ENCODE results near the gene PAK2. TPM values are rescaled to one million over a fixed set of nuclear protein-coding genes. Genes with fewer than 3 reads are reported as not detected.
"Not testable (repeated sequence)": the region's sequence is repeated elsewhere in the genome, so short reads cannot be mapped to it uniquely, and the experiment has no call there.

Gene PAK2
- total RNA-seq, 1 experiment from 2014 or later: 57.4 TPM

DNA sequence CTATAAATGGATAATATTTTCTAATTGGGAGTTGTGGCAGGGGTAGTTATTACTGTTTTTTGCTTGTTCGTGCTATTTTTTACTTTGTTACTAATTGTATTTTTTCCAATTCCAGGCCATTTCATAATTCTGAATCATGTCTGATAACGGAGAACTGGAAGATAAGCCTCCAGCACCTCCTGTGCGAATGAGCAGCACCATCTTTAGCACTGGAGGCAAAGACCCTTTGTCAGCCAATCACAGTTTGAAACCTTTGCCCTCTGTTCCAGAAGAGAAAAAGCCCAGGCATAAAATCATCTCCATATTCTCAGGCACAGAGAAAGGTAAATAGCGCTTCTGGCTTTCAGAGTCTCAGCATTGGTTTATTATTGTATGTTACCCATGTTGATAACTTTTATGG is 42.9 kb downstream of the PAK2 start:
- no peak for DNase-seq (ENCODE audit: low read depth)

DNA sequence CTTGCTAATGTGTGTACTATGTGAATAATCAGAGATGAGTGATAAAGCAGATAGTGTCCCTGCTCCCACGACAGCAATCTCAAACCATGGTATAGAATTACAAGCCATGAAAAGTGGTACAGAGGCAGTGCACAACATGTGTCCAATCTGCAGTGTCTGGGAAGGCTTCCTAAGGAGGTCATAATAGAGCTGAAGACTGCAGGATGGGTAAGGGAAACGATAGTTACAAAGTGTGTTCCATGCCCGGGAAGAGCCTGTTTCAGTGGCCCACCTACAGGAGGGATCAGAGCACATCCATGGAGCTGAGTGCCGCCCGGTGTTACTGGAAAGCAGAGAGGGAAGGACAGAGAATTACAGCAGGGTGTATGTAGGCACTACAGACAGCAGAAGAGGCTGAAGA is 48.9 kb downstream of the PAK2 start:
- no peak for DNase-seq (ENCODE audit: low read depth)

DNA sequence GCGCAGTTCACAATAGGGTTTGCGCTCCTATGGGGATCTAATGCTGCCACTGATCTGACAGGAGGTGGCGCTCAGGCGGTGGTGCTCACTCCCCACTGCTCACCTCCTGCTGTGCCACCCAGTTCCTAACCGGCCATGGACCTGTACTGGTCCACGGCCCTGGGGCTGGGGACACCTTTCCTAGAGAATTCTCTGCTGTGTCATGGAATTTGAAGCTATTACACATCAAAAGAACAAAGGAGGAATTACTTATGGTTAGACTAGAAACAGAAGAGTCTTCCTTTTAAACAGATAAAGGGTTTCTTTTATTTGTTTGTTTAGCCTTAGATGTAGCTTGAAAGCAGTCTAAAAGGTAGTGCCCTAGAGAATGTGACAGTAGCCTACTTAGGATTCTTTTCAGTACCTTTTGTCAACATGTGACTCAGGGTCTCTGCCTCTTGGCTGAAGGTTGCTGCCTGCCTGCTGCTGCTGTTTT is 50.3 kb downstream of the PAK2 start:
- peak; percentile 43 for DNase-seq (ENCODE audit: low read depth)

DNA sequence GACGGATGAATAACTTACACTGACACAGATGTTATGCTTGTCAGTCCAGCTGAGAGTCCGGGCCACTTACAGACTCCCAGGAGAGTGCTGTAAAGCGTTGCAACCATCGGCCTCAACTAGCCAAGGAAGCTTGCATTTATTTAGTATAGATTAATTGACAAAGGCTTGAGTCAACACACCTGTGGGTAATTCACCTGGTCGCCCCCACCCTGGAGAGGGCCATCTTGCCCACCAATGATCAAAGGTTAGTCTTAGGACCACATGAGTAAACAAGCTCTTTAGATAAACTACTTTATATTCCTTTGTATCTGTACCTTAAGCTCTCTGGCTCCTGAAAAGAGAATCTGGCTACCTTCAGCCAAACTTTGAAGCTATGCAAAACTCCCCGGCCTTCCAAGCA is 51.0 kb downstream of the PAK2 start:
- no peak for DNase-seq (ENCODE audit: low read depth)

DNA sequence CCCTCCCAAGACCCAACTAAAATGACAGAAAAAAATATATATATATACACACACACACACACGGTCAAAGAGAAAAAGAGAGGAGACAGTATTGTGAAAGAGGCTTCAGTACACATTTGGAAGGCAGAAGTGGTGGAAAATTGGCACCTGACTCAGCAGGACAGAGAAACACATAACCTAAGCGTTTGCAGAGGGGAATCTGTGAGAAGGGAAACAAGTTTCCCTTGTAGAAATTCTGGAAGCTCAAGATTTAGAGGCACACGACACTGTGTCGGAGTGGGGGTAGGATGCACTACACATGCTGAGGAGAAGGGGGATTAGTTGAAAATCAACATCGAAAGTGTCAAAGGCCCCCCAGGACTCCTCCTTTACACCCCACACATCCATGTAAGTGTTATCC is 53.1 kb downstream of the PAK2 start:
- DNase-seq (ENCODE audit: low read depth): peak; percentile 84

DNA sequence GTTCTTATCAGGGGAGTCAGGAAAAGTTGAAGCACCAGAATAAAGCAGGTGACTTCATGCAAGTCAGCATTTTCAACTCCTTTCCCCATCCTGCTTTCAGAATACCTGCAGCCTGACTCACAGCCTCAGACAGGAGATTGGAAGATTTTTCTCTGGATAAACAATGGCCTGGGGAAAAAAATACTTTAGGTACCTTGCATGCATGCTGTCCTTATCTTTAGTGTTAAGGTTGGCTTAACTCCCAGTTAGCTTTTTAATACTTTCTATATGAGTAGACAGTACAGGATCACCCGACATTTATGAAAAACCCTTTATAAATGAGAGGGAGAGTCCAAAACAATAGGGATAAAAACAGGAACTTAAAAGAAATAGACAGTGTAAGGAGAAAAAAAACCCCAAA is 53.6 kb downstream of the PAK2 start:
- DNase-seq (ENCODE audit: low read depth): peak; percentile 99

DNA sequence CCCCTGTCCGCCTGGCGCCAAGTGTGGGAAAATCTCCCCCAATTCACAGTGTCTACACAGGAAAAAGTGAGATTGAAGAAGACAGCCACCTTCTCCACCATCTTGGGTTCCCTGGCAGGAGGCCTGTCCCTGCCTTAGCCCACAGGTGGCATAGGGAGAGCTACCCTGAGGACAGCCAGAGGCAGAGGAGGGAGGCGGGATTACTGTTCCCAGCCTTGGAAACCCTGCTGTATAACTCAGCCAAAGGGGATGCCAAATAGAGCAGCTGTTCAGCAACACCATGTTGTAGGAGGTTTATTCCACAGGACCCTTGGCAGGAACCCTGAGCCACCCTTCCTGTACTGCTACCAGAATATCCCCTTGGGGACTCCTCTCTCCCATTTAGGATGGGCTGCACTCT is 54.8 kb downstream of the PAK2 start:
- DNase-seq (ENCODE audit: low read depth): no peak

DNA sequence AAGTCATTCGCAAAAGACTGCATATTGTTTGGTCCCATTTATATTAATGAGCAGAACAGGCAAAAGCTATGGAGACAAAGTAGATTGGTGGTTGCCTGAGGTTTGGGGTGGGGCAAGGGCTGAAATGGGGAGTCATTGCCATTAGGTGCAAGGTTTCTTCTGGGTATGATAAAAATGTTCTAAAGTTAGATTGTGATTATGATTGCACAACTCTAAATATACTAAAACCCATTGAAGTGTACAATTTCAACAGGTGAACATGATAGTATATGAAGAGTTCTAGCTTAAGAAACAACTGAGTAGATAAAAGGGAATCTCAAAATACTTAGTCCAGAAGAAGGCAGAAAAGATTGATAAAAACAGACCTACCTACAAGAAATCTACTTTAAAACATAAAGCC is 56.7 kb downstream of the PAK2 start:
- no peak for DNase-seq (ENCODE audit: low read depth)

DNA sequence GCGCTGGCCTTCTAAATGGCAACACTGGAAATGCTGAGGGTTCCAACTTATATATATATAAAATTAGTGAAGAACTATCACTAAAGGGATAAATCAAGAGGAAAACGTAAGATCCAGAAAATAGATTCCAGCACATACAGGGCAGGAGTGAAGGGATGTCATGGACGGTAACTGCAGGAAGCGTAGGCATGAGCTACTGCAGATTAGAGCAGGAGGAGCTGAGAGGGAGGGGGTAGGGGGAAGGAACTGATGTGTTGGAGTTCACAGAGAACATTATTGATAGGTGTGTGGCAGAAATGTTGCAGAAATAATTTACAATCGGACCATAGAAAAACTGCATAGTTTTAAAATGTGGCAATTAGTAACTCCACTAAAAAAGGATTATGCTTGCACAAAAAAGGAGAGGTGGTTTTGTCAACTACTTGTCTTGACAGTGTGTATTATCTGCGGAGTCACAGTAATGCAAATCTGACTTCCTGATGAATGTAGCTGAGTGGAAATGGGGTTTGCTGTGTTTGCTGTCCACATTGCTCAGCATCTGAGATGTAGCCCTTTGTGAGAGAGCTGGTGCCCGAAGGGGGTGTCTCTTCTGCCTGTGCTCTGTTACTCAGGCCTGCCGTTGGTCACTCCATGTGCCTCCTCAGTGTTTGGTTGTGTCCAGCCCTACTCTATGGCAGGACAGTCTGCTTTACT is 61.2 kb downstream of the PAK2 start:
- no peak for DNase-seq (ENCODE audit: low read depth)

DNA sequence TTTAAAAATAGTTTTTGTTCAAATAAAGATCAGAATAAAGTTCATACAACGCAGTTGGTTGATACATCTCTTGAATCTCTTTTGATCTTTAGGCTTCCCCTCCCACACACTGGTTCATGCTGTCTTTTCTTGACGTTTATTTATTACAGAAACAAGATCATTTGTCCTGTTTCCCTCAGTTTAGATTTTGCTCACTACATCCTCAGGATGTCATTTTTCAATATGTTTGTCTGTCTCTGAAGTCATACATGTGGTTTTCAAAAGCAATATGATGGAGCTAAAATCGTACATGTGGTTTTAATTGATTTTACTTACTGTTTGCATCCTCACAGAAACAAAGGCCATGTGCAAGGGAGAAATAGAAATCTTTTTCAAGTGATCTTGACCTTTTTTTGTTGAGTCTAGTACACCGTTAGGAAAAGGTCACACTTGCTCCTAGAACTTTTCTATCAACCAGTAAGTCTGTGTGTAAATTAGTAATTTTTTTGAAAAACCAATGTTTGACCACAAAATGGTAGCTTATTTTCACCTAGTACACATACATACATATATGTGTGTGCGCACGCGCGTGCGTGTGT is 64.3 kb downstream of the PAK2 start:
- DNase-seq (ENCODE audit: low read depth): no peak

DNA sequence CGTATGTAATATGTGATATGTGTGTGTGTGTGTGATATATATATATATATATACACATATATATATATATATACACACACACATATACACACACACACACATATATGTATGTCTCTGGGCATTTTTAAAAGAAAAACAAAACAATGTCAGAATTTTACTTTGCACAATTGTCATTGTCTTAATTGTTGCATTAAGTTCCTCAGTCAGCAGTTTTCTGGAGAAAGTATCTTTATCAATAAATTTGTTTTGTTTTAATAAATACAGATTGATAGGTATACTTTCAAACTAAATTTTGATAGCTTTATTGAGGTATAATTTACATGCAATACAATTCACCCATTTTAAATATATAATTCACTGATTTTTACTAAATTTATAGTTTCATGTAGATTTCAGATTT is 65.1 kb downstream of the PAK2 start:
- DNase-seq (ENCODE audit: low read depth): no peak

DNA sequence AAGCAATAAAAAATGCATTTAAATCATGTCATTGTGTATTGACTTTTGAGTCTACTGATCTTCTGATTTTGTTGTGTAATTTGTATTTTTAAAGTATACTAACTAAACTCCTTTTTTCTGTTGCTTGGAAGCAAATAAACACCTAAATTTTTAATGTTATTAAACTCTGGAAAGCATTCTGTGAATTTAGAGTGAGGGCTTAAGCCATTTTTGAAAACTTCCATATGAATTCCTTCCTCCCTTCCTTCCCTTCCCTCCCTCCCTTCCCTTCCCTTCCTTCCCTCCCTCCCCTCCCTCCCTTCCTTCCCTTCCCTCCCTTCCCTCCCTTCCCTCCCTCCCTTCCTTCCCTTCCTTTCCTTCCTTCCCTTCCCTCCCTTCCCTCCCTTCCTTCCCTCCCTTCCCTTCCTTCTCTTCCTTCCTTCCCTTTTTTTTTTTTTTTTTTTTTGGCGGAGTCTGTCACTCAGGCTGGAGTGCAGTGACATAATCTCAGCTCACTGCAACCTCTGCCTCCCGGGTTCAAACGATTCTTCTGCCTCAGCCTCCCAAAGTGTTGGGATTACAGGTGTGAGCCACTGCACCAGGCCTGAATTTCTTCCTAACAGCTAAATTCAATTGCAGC is 71.4 kb downstream of the PAK2 start:
- no peak for DNase-seq (ENCODE audit: low read depth)

DNA sequence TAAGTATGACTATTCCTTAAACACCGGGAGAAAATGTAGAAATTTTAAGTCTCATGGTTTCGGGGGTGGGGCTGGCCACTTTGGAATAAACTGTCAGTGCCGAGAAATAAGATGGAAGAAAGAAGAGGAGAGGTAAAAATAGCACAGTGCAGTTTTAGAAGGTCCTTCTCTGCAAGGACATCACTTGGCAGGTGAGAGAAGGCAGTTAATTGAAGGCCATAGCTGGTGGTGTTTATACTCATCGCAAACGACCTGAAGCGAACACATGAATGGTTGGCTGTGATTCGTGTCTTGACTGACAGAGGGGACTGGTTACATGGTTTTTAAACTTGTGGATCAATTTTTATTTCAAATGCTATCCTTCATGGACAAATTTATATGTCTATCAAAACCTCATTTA is 73.2 kb downstream of the PAK2 start:
- no peak for DNase-seq (ENCODE audit: low read depth)

DNA sequence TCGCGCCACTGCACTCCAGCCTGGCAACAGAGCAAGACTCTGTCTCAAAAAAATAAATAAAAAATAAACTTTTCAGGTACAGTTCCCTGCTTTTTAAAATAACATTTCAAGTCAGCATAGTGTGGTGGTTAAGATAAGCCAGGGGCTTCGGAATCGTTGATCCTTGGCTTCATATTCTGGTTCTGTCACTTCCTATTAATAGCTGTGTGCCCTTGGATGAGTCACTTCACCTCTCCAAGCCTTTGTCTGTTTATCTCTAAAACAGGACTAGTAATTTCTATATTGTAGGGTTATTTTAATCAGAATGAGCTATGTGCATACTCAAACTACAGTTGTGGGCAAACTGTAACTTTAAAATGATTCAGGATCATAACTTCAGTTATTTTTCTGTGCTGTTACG is 74.2 kb downstream of the PAK2 start:
- peak; percentile 59 for DNase-seq (ENCODE audit: low read depth)

DNA sequence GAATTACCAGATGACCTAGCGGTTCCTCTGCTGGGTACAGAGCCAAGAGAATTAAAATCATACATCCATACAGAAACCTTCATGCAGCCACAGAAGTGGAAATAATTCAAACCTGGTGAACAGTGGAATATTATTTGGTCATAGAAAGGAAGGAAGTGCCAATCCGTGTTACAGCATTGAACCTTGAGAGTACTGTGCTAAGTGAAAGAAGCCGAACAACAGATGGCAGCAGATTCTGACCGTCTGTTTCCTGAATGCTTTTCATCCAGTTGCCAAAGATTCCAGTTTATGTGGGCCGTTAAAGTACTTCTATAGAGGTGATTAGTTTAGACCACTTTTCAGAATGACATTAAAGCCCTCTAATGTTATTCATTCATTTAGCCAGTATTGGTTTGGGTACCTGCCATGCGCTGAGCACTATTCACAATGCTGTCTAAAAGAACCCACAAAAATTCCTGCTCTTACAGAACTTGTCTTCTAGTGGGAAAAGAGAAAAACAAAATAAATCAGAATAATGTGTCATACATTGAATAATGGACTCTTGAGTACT is 82.2 kb downstream of the PAK2 start:
- peak; percentile 25 for DNase-seq (ENCODE audit: low read depth)

DNA sequence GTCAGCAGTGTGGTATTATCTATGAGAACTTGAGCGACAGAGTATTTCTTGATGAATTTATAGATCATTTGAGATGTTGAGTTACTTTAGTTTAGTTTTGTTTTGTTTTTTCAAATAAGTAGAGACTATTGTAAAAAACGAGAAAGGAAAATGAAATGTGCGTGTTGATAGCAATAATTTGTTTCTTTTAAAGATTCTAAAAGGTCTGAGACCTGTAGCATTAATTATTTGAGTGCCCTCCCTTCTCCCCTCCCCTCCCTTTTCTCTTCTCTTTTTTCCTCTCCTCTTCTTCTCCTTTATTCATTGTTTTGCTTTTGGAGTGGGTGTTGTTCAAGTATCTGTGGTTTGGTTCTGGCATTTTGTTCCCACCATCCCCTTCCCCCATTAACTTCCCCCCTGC is 90.0 kb downstream of the PAK2 start:
- not testable (repeated sequence) for DNase-seq (ENCODE audit: low read depth)

DNA sequence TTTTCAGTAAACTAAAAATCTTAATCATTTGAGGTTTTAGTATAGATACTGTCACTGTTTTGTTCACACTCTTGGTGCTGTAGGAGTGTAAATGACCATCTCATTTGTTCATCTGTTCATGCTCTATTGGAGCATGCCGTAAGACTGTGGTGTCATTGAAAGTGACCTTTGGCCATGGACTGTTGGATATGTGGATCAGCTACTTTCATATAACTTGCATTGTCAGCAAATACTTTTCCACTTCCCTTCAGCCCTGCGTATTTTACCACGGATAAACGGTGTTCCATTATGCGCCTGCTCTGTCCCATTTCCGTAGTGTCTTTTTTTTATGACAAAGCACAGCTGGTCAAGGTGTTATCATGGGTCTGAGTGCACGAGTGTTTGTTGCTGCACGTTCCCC is 95.4 kb downstream of the PAK2 start:
- no peak for DNase-seq (ENCODE audit: low read depth)

DNA sequence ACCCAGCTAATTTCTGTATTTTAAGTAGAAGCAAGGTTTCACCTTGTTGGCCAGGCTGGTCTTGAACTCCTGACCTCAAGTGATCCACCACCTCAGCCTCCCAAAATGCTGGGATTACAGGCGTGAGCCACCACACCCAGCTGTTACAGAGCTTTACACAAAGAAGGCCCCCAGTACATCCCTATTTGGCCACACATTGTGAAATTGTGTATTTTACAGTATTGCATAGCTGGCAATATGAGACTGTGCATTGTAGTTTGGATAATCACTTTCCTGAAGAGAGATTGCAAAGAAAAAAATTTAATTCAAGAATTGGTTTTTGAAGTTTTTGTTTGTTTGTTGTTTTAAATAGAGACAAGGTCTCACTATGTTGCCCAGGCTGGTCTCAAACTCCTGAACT is 97.0 kb downstream of the PAK2 start:
- DNase-seq (ENCODE audit: low read depth): not testable (repeated sequence)

DNA sequence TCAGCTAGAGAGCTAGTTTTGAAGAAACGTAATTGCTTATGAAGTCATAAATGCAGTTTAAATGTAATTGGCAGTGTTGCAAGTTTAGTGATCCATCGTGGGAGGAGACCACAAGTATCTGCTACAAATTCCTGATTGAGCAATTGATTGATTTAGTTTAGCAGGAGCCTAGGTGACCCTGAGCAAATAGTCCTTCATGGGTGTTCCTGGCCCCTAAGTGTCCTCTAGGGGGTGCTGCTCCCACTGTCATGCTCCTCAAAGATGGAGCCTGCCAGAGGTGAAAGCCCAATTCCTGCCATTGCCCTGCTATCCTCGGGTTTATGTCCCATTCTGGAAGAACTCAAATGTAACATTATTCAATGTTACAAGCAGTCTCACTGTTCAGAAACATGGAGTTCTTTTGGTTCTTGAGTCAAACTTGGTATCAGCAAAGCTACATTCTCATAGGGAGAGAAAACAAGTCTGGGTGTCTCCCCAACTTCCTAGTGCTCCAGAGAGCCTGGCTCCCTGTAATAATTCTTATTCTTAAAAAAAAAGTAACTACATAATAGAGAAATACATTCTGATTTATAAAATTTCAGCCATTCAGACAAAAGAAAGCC is 98.3 kb downstream of the PAK2 start:
- DNase-seq (ENCODE audit: low read depth): peak; percentile 66

DNA sequence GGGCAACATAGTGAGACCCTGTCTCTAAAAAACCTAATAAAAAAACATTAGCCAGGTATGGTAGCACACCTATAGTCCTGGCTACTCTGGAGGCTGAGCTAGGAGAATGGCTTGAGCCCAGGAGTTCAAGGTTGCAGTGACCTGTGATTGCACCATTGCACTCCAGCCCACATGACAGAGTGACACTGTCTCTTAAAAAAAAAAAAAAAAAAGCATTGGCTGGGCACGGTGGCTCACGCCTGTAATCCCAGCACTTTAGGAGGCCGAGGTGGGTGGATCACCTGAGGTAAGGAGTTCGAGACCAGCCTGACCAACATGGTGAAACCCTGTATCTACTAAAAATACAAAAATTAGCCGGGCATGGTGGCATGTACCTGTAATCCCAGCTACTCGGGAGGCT is 99.7 kb downstream of the PAK2 start:
- not testable (repeated sequence) for DNase-seq (ENCODE audit: low read depth)

DNA sequence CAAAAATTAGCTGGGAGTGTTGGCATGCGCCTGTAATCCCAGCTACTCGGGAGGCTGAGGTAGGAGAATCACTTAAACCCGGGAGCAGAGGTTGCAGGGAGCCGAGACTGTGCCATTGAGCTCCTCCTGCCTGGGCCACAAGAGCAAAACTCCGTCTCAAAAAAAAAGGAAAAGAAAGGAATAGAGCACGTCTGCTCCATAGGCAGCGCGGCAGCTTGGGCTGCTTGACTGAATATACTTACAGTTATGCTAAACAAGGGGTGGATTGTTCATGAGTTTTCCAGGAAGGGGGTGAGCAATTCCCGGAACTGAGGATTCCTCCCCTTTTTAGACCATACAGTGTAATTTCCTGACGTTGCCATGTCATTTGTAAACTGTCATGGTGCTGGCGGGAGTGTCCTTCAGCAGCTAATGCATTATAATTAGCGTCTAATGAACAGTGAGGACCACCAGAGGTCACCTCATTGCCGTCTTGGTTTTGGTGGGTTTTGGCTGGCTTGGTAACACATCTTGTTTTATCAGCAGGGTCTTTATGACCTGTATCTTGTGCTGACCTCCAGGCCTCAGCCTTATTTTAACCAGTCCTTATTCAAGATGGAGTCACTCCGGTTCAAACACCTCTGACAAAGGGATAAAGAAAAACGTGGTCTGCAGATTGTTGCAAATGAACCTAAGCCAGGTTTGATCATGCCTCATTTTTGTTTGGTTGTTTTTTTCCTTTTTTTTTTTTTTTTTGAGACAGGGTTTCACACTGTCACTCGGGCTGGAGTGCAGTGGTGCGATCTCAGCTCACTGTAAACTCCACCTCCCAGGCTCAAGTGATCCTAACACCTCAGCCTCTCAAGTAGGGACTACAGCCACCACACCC is 103.1 kb downstream of the PAK2 start:
- DNase-seq (ENCODE audit: low read depth): no peak

Measured in M059J (cell line).